Body of pancreas (tissue), 4 donors: ENCODE results near the gene EFCAB9.

Source experiments
- POLR2A ChIP-seq, 3 donors: fragments of 450-650 bp; IDR thresholded peaks; one replicate each; pipeline ENCODE4 v1.6.1; 2016; ENCODE audit warnings: antibody characterized with exemption in 3 of 3, mild to moderate bottlenecking in 2 of 3
- TF ChIP-seq, protein P1 (sequence below), 7 experiments: fragments of 450-650 bp in 4 of 7; fragments of 200-600 bp in 3 of 7; sonication (generic) in 3 of 7; IDR thresholded peaks; one replicate each; pipeline ENCODE4 v1.5.1; 2016 to 2019; ENCODE audit warnings: antibody characterized with exemption in 7 of 7

DNA sequence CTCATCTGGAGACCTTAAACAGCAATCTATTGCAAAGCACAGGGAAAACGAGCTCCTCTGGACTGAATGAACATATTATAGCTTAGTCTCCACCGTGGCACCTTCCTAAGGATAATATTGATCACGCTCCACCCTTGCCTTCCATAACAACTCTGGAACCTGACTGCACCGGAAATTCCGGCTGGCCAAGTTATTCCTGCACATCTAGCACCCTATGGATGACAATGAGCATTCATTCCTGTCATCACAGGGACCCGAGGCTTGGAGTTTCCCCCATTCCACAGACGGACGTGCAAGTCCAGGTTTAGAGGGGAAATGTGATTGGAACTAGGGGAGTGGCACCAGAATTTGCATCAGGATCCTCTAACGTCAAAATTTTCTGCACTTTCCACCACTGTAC is 33.5 kb upstream of the EFCAB9 start:
- TF ChIP-seq, protein P1, sequence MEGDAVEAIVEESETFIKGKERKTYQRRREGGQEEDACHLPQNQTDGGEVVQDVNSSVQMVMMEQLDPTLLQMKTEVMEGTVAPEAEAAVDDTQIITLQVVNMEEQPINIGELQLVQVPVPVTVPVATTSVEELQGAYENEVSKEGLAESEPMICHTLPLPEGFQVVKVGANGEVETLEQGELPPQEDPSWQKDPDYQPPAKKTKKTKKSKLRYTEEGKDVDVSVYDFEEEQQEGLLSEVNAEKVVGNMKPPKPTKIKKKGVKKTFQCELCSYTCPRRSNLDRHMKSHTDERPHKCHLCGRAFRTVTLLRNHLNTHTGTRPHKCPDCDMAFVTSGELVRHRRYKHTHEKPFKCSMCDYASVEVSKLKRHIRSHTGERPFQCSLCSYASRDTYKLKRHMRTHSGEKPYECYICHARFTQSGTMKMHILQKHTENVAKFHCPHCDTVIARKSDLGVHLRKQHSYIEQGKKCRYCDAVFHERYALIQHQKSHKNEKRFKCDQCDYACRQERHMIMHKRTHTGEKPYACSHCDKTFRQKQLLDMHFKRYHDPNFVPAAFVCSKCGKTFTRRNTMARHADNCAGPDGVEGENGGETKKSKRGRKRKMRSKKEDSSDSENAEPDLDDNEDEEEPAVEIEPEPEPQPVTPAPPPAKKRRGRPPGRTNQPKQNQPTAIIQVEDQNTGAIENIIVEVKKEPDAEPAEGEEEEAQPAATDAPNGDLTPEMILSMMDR (IDR thresholded peaks at IDR 0.05): no peak
- TF ChIP-seq POLR2A (IDR thresholded peaks at IDR 0.05): no peak
